ENCODE data around the gene CACNG3.
"Not testable (repeated sequence)": the region's sequence is repeated elsewhere in the genome, so short reads cannot be mapped to it uniquely, and the experiment has no call there.

CACNG3 gene

DNA sequence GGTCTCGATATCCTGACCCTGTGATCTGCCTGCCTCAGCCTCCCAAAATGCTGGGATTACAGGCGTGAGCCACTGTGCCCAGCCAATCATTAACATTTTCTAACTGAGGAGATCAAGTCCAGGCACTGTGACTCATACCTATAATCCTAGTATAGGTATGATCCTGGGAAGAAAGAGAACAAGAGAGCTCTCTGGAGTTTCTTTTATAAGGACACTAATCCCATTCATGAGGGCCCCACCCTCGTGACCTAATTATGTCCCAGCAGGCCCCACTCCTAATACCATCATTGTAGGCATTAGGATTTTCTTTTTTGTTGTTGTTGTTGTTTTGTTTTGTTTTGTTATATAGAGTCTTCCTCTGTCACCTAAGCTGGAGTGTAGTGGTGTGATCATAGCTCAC is 80.4 kb downstream of the CACNG3 start:
- DNase-seq, result no peak

GRCh38 chr16:24337013-24337412 is 80.9 kb downstream of the CACNG3 start:
- DNase-seq, result no peak

- not testable (repeated sequence) for DNase-seq
These were observed 87.7 kb downstream of the CACNG3 start for GRCh38 chr16:24343829-24344228.

GRCh38 chr16:24344784-24345183 is 88.6 kb downstream of the CACNG3 start:
- no peak for DNase-seq

GRCh38 chr16:24345704-24346103 is 89.6 kb downstream of the CACNG3 start:
- no peak for DNase-seq

- no peak for DNase-seq
These were observed 90.6 kb downstream of the CACNG3 start for GRCh38 chr16:24346734-24347133.

- no peak for DNase-seq
These were observed 91.4 kb downstream of the CACNG3 start for GRCh38 chr16:24347556-24347955.

- no peak for DNase-seq
These were observed 92.6 kb downstream of the CACNG3 start for GRCh38 chr16:24348545-24349290.

DNA sequence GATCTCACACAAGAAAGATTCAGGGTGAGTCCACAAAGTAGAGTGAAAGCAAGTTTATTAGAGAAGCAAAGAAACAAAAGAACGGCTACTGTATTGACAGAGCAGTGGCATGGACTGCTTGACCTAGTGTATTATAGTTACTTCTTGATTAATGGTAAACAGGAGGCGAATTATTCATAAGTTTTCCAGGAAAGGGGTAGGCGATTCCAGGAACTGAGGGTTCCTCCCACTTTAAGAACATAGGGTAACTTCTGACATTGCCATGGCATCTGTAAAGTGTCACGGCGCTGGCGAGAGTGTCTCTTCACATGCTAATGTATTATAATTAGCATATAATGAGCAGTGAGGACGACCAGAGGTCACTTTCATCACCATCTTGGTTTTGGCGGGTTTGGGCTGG is 93.2 kb downstream of the CACNG3 start:
- DNase-seq, result no peak

GRCh38 chr16:24352746-24353145 is 96.6 kb downstream of the CACNG3 start:
- DNase-seq, result no peak

GRCh38 chr16:24353622-24354021 is 97.5 kb downstream of the CACNG3 start:
- DNase-seq, result no peak

DNA sequence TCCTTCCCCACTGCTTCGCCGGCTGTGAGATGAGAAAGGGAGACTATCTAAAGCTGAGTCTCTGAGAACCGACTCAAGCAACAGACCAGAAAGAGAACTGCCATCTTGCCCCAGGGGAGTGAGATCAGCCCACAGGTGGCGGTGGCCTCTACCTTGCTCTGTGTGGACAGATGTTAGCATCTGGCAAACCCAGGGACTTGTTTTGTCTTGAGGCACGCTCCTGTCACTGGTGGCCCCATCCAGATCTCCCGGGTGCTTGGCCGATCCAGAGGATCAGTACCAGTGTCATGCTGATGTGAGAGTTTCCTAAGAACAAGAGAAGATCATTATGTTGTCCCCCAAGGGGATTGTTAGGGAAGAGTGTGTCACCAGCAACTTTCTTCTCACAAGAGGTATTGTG is 101.4 kb downstream of the CACNG3 start:
- DNase-seq, result no peak

DNA sequence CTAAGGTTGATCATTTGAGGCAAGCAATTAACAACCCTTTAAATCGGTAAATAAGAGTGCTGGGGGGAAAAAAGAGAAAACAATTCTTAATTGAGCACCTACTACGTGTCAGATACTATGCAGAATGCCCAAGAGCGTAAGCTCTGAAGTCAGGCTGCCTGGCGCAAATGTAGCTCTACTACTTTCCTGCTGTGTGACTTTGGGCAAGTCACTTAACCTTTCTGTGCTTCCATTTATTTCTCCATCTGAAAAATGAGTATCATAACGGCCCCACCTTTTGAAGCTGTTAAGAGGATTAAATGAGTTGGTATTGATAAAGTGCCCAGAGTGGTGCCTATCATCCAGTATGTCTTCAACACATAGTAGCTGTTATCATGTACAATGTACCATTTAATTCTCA is 102.0 kb downstream of the CACNG3 start:
- DNase-seq, result no peak

DNA sequence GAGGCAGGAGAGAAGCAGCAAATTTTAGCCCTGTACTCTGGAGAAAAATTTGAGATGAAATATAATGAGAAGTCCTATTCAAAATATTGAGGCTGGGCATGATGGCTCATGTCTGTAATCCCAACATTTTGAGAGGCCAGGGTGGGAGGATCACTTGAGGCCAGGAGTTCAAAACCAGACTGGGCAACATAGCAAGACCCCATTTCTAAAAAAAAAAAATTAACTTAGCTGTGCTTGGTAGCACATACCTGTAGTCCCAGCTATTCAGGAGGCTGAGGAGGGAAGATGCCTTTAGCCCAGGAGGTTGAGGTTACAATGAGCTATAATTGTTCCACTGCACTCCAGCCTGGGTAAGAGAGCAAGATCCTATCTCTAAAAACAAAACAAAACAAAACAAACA is 103.4 kb downstream of the CACNG3 start:
- DNase-seq, result no peak

DNA sequence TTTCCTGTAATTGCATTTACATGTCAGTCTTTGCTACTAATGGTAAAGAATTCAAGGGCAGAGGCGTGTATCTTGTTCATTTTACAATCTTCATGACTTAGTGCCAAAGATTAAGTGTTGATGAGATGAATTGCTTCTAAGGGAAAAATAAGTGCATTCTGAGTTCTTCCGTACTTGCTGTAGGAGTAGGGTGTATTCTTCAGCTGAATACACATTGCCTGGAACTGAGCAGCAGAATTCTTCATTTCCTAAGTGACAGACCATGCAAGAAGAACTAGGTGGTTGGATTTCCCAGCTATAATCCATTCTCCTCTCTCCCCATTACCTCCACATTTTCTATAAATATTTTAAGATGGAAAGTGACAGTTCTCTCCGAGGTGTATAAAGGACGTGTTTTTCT is 104.8 kb downstream of the CACNG3 start:
- no peak for DNase-seq

DNA sequence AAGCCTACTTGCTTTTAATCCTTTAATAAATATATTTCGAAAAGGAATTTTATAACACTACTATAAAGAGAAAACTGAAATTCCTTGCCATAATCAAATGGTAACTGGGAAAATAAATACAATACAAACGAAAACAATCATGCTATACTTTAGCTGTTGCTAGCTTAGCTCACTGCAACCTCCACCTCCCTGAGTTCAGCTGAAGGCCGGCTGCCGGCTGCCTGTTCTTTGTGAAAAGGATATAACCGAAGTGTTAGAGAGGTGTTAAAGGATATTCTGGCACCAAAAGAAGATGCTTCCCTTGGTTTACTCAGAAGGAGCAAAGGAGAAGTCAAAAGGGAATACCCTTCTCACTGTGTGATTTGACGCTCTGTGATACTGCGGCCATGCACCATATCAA is 108.5 kb downstream of the CACNG3 start:
- no peak for DNase-seq

- DNase-seq, result no peak
These were observed 111.1 kb downstream of the CACNG3 start for GRCh38 chr16:24367186-24367710.

GRCh38 chr16:24372824-24373223 is 116.7 kb downstream of the CACNG3 start:
- no peak for DNase-seq

- no peak for DNase-seq
These were observed 122.9 kb downstream of the CACNG3 start for GRCh38 chr16:24378999-24379398.

- DNase-seq, result no peak
These were observed 125.5 kb downstream of the CACNG3 start for GRCh38 chr16:24381470-24382118.

DNA sequence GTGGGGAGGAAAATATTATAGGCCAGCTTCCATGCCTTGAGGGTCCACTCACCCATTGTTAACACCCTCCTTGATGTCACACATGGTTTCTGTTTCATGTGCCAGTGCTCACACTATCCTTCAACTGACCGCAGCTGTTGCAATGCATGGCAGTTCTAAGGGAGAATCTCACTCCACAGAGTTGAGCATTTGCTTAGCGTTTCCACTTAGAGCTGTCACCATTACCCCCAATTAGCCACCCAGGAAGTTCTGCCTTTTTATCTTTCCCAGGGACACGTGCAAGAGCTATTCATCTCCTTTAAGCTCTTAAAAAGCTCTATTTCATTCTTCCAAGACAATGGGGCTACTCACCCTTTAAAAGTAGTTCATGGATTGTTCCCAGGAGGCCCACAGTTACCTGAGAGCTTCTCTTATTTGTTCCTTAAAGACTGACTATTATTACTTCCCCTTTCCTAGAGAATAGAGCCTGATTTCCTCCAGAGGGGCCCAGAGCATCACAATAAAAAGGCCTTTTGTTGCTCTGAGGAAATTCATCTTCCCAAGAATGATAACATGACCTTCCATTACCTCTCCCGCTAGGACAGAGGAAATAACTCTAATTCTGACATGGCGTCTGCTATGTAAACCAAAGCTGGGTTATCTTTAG is 126.8 kb downstream of the CACNG3 start:
- no peak for DNase-seq

- DNase-seq, result no peak
These were observed 138.2 kb downstream of the CACNG3 start for GRCh38 chr16:24394341-24394740.

DNA sequence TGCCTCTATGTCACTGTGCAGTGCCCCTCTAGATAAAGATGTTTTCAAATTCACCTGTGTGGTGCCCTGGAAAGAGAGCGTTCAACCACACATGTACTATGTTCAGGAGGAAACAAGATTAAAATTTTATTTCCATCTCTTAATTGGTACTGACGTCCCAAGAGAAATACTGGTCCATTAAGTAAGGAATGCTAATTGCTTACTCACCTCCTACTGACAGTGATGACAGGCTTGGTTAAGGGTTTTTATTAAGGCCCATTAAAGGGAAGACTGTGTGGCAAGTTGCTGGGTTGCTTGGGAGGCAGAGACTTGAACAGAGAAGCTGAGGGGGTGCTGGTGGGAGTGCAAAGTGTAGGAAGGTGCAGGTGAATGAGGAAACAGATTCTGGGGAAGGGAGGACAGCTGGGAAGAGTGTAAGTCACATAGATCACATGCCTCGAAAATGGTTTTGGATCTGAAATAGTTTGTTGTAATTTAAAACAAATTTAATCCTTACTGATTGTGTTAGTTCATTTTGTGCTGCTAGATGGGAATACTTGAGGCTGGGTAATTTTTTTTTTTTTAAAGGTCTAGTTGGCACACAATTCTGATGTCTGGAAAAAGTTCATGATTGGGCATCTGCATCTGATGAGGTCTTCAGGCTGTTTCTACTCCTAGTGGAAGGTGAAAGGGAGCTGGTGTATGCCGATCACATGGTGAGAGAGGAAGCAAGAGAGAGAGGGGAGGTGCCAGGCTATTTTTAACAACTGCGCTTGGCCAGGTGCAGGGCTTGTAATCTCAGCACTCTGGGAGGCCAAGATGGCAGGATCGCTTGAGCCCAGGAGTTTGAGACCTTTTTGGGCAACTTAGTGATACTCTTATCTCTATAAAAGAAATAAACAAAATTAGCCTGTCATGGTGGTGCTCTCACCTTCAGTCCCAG is 140.5 kb downstream of the CACNG3 start:
- DNase-seq, result no peak

Data from inflammatory macrophage treated with lipopolysaccharide for 4 hours (primary cell).